Effector CD4-positive, alpha-beta T cell (primary cell): Measurements from ENCODE around the gene SERPINA6.
"Not testable (repeated sequence)": the region's sequence is repeated elsewhere in the genome, so short reads cannot be mapped to it uniquely, and the experiment has no call there.

Source experiments
- DNase-seq: peaks from one replicate; pipeline ENCODE4 v3.0.0-alpha.2; 2020

SERPINA6 gene

GRCh38 chr14:94291159-94291905 lies 31.8 kb downstream of the SERPINA6 start:
- no peak for DNase-seq

DNA sequence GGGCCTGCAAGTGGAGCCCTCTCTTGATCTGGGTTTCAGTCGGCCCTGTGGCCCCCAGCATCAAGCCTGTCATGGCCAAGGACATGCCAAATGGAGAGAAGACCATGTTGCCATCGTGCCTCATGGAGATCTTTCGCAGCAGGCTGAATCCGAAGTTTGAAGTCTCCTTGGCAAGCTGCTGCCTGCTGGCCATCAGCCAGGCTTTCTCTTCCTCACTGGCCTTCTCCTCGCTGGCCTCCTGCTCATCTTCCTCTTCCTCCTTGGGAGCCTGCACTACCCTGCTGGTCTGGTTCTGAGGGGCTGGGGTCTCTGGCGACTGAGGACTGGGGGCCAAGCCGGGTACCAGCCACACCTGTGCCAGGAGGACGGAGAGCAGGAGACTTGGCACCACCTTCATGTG lies 32.9 kb downstream of the SERPINA6 start:
- no peak for DNase-seq

DNA sequence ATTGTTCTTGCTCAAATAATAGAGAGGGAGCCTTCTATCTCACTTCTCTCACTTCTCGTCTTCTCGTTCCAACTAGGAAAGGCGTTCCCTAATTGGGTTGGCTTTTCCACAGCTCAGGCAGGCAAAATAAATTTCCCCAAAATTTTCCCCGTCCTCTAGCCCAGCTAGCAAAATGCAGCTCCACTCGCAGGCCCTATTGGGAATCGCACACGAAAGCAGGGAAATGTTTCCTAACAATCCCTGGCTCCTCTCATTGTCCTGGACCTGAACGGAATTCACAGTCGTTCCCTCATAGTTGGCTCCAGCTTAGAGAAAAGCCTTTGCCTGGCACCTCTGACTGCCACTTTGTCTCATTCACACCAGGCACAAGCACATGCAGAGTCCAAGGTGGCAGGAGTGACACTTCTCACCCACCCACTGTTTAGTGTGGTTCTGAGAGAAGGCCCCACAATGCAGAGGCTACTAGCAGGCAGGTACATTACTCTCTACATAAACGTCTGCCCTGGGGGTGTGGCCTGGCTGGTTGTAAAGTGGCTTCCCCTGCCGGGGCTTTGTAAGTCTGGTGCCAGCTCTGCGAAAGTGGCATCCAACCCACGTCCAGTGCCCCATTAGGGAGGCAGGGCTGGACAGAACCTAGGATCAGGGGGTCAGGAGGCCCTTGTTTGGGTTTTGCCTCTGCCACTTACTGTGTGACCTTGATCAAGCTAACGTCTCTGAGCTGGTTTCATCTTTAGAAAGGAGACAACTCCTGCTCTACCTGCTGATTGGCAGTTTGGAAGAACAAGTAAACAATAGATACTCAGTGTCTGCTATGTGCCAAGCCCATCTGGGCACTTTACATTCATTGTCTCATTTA lies 34.3 kb downstream of the SERPINA6 start:
- DNase-seq = no peak

DNA sequence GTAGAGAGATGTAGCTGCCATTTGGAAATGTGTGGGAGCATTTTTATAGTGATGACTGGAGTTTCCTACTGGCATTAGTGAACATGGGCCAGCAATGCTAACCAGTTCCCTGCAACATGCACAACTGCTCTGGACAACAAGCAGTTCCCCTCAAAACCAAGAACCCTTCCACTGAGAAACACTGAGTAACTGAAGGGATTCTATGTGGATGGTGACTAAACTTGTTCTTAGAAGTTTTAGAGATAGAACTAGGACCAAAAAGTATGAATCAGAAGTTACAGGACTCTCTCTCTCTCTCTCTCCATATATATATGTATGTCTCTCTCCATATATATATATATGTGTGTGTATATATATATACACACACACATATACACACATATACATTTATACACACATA lies 38.0 kb downstream of the SERPINA6 start:
- DNase-seq = no peak

DNA sequence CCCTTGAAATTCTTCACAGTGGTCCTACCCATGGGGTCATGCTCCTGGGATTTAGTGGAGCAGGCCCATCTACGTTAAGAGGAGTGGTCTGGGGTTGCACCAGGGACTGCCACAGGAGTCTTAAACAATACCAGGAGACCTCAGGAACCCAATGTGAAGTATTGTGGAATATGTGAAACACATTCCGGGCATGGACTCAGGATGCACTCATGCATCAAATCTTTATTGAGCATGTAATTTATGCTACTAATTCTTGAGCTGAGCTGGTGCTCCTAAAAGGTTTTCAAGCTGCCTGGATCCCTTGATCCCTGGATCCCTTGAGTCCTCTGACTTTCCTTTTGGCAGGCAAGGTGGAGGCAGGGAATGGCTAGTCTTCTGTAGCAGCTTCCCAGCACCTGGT lies 38.9 kb downstream of the SERPINA6 start:
- no peak for DNase-seq

- DNase-seq = no peak
These were observed 40.0 kb downstream of the SERPINA6 start for GRCh38 chr14:94282991-94283723.

DNA sequence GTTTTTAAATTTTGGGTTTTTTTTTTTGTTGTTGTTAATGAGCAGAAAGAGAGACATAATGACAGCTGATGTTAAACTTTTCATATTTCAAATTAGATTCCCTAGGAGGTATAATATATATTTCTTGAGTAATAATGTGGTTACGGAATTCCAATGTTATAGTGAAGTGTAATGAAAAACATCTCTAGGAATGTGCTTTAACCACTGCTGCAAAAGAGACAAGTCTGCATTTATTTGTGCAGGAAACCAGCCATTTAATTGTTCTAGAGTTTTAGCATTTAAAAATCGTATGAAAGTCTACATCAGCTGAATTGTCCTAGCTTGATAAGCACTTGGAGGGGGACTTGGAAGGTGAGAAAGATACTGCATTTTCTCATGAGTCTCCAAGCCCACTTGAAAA lies 44.4 kb downstream of the SERPINA6 start:
- DNase-seq = no peak

- not testable (repeated sequence) for DNase-seq
These were observed 46.1 kb downstream of the SERPINA6 start for GRCh38 chr14:94276898-94277561.

- no peak for DNase-seq
These were observed 54.0 kb downstream of the SERPINA6 start for GRCh38 chr14:94269156-94269555.

DNA sequence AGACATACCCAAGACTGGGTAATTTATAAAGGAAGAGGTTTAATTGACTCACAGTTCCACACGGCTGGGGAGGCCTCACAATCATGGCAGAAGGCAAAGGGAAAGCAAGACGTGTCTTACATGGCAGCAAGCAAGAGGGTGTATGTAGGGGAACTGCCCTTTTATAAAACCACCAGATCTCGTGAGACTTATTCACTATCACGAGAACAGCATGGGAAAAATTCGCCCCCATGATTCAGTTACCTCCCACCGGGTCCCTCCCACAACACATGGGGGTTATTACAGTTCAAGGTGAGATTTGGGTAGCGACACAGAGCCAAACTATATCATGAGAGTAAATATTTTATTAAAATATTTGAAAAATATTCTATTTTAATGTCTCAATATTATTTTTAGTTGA lies 54.6 kb downstream of the SERPINA6 start:
- not testable (repeated sequence) for DNase-seq

DNA sequence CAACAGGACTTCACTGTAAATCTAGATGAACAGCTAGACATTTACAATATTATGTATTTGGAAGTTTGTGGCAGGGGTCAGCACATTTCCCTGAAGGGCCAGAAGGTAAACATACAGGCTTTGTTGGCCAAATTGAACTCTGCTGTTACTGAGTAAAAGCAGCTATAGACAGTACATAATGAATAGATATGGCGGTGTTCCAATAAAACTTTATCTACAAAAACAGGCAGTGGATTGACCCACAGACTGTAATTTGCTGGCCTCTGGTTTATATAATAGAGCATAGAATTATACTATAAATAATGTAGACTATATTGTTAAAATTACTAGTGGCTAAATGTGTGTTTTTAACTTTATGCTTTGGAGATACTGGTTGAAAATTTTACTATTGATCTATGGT lies 55.8 kb downstream of the SERPINA6 start:
- DNase-seq = no peak

DNA sequence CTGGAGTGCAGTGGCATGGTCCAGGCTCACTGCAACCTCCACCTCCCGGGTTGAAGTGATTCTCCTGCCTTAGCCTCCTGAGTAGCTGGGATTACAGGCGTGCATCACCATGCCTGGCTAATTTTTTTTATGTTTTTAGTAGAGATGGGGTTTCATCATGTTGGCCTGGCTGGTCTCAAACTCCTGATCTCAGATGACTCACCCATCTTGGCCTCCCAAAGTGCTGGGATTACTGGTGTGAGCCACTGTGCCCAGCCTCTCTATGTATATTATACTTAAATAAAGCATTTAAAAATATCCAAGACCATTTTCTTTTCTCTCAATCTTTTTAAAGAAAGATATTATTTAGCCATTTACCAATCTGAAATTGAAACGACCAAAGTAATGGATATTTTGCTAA lies 58.9 kb downstream of the SERPINA6 start:
- DNase-seq = not testable (repeated sequence)
